Liver (tissue), 9 donors: ENCODE measurements around the gene LGR4. TPM values are rescaled to one million over a fixed set of nuclear protein-coding genes. Genes with fewer than 3 reads are reported as not detected.

Experiments
- DNase-seq: peaks from one replicate; pipeline ENCODE4 v3.0.0-alpha.2; 2017; ENCODE audit warnings: low spot score
- H3K27ac ChIP-seq, 2 donors: one replicate each; pipeline ENCODE4 v1.7.0; 2013; ENCODE audit warnings: inconsistent platforms in 2 of 2, low read length in 2 of 2, control low read depth in 1 of 2, low read depth in 1 of 2, mild to moderate bottlenecking in 1 of 2
- H3K27me3 ChIP-seq, 4 donors: one replicate each; pipeline versions ENCODE4 v1.6.1 to v1.7.0; 2013; ENCODE audit warnings: low read length in 3 of 4, inconsistent platforms in 1 of 4, mild to moderate bottlenecking in 1 of 4, moderate library complexity in 1 of 4; ENCODE audit not compliant: control insufficient read depth in 4 of 4, insufficient read depth in 4 of 4
- H3K36me3 ChIP-seq, 4 donors: one replicate each; pipeline versions ENCODE4 v1.6.1 to v1.7.0; 2013; ENCODE audit warnings: low read length in 3 of 4, mild to moderate bottlenecking in 3 of 4, low read depth in 1 of 4, moderate library complexity in 1 of 4; ENCODE audit not compliant: control insufficient read depth in 4 of 4, insufficient read depth in 3 of 4
- H3K4me1 ChIP-seq, 4 donors: one replicate each; pipeline versions ENCODE4 v1.6.1 to v1.7.0; 2013; ENCODE audit warnings: low read length in 3 of 4, mild to moderate bottlenecking in 3 of 4, moderate library complexity in 1 of 4; ENCODE audit not compliant: control insufficient read depth in 4 of 4, insufficient read depth in 4 of 4
- H3K4me3 ChIP-seq, 3 donors: one replicate each; pipeline versions ENCODE4 v1.6.1 to v1.7.0; 2013; ENCODE audit warnings: low read length in 3 of 3, control low read depth in 1 of 3, low read depth in 1 of 3, mild to moderate bottlenecking in 1 of 3
- H3K9ac ChIP-seq, 2 donors: one replicate each; pipeline ENCODE4 v1.7.0; 2013; ENCODE audit warnings: low read length in 2 of 2, mild to moderate bottlenecking in 2 of 2, moderate library complexity in 2 of 2, control low read depth in 1 of 2, low read depth in 1 of 2
- H3K9me3 ChIP-seq, 4 donors: one replicate each; pipeline versions ENCODE4 v1.6.1 to v1.7.0; 2013; ENCODE audit warnings: low read length in 3 of 4; ENCODE audit not compliant: control insufficient read depth in 4 of 4
- ATF3 ChIP-seq: IDR thresholded peaks from 2 replicates; pipeline ENCODE4 v1.6.1; 2016; ENCODE audit warnings: antibody characterized with exemption
- CTCF ChIP-seq: fragments of 150-350 bp; IDR thresholded peaks from 2 replicates; pipeline ENCODE4 v1.5.1; 2017; ENCODE audit warnings: improper control_type of control experiment, low read depth, low read length; ENCODE audit not compliant: missing input control
- EGR1 ChIP-seq, 2 donors: IDR thresholded peaks; 2 replicates each; pipeline ENCODE4 v1.6.1; 2016 to 2018; ENCODE audit warnings: antibody characterized with exemption in 2 of 2, low read depth in 2 of 2
- FOXA1 ChIP-seq: IDR thresholded peaks from 2 replicates; pipeline ENCODE4 v1.6.1; 2016; ENCODE audit warnings: antibody characterized with exemption
- FOXA2 ChIP-seq: IDR thresholded peaks from 2 replicates; pipeline ENCODE4 v1.6.1; 2016; ENCODE audit warnings: antibody characterized with exemption
- GABPA ChIP-seq, 2 donors: IDR thresholded peaks in 1 of 2; conservative IDR thresholded peaks in 1 of 2; 2 replicates each; pipeline ENCODE4 v1.6.1; 2016; ENCODE audit warnings: antibody characterized with exemption in 2 of 2, mild to moderate bottlenecking in 1 of 2, moderate library complexity in 1 of 2
- HNF4A ChIP-seq, 2 donors: conservative IDR thresholded peaks; 2 replicates each; pipeline ENCODE4 v1.6.1; 2016; ENCODE audit warnings: antibody characterized with exemption in 2 of 2, mild to moderate bottlenecking in 2 of 2
- HNF4G ChIP-seq: IDR thresholded peaks from 2 replicates; pipeline ENCODE4 v1.6.1; 2016; ENCODE audit warnings: antibody characterized with exemption
- JUND ChIP-seq, 2 donors: IDR thresholded peaks; 2 replicates each; pipeline ENCODE4 v1.6.1; 2016; ENCODE audit warnings: antibody characterized with exemption in 2 of 2
- RAD21 ChIP-seq, 2 donors: IDR thresholded peaks; 2 replicates each; pipeline ENCODE4 v1.6.1; 2016; ENCODE audit warnings: antibody characterized with exemption in 2 of 2, mild to moderate bottlenecking in 2 of 2
- REST ChIP-seq: IDR thresholded peaks from 2 replicates; pipeline ENCODE4 v1.6.1; 2016; ENCODE audit warnings: antibody characterized with exemption, mild to moderate bottlenecking
- SP1 ChIP-seq: IDR thresholded peaks from 2 replicates; pipeline ENCODE4 v1.6.1; 2018; ENCODE audit warnings: antibody characterized with exemption, mild to moderate bottlenecking
- TAF1 ChIP-seq: conservative IDR thresholded peaks from 2 replicates; pipeline ENCODE4 v1.6.1; 2016; ENCODE audit warnings: antibody characterized with exemption, mild to moderate bottlenecking
- YY1 ChIP-seq: IDR thresholded peaks from 2 replicates; pipeline ENCODE4 v1.6.1; 2016; ENCODE audit warnings: antibody characterized with exemption, mild to moderate bottlenecking
- whole genome bisulfite sequencing: extraction: QIAGEN DNeasy Blood & Tissue Kit; methylation state at CpG from one replicate; pipeline ENCODE4 v1.1.7; 2013; 5-methylcytosine and 5-hydroxymethylcytosine counted together
- polyA plus RNA-seq, 2 donors: library from polyadenylated mRNA; stranded (reverse) in 1 of 2; unstranded in 1 of 2; fragments of 200-250 nt in 1 of 2; fragments of >200 nt in 1 of 2; fragmentation: Nextera tagmentation in 1 of 2; extraction: Ambion mirVana in 1 of 2; gene quantifications; one replicate each; pipeline versions ENCODE4 v1.2.1 to v1.2.3, GENCODE V29; 2013 to 2015
- total RNA-seq, 2 donors: library from RNA; depleted of rRNA; stranded (reverse); fragments of >200 nt; gene quantifications; one replicate each; pipeline ENCODE4 v1.2.3, GENCODE V29; 2014
- TF ChIP-seq, protein P1 (sequence below): IDR thresholded peaks from 2 replicates; pipeline ENCODE4 v1.6.1; 2016; ENCODE audit warnings: antibody characterized with exemption
- TF ChIP-seq, protein P2 (sequence below): IDR thresholded peaks from 2 replicates; pipeline ENCODE4 v1.6.1; 2016; ENCODE audit warnings: antibody characterized with exemption
- donor health status: healthy.
- donor health status: healthy.
- donor health status: healthy.
- donor health status: healthy.
- donor health status: healthy.

LGR4 gene
- total and polyA plus RNA-seq, 4 donors: 13.7 to 95.3 (median 42.5) TPM

DNA sequence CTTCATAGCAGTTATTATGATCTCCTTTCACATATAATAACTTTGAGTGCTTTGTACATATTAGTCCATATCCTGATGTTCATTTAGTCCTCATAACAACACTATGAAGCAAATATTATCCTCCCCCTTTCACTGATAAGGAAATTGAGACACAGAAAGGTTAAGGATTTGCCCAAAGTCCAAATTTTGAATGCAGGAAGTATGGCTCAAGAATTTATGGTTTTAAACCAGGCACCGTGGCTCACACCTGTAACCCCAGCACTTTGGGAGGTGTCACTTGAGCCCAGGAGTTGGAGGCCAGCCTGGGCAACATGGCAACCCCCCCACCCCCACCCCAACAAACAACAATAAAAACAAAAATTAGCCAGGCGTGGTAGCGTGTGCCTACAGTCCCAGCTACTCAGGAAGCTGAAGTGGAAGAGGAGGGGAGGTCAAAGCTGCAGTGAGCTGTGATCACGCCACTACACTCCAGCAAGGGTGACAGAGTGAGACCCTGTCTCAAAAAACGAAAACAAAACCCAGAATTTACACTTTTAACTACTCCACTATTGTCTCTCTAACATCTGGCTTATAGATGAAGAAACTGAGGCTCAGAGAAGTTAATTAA lies 118.1 kb downstream of the LGR4 start:
- TF ChIP-seq FOXA2: no peak
- peak; percentile 12 to 56 for TF ChIP-seq HNF4A (conservative IDR thresholded peaks at IDR 0.05)
- H3K27me3 ChIP-seq: no peaks in the 10 kb centered on the region
- no peak overlapping the region for H3K27ac ChIP-seq
- peaks cover 0 to 11% (median 5%) of the 10 kb centered on the region in 4 donors for H3K4me1 ChIP-seq
- no peak for DNase-seq
- no peak overlapping the region for H3K9ac ChIP-seq
- 73% methylated on average over 5 of the region's 5 CpGs for WGBS
- H3K4me3 ChIP-seq: no peak overlapping the region
- no peaks in the 10 kb centered on the region for H3K9me3 ChIP-seq
- H3K36me3 ChIP-seq: no peaks in the 10 kb centered on the region

DNA sequence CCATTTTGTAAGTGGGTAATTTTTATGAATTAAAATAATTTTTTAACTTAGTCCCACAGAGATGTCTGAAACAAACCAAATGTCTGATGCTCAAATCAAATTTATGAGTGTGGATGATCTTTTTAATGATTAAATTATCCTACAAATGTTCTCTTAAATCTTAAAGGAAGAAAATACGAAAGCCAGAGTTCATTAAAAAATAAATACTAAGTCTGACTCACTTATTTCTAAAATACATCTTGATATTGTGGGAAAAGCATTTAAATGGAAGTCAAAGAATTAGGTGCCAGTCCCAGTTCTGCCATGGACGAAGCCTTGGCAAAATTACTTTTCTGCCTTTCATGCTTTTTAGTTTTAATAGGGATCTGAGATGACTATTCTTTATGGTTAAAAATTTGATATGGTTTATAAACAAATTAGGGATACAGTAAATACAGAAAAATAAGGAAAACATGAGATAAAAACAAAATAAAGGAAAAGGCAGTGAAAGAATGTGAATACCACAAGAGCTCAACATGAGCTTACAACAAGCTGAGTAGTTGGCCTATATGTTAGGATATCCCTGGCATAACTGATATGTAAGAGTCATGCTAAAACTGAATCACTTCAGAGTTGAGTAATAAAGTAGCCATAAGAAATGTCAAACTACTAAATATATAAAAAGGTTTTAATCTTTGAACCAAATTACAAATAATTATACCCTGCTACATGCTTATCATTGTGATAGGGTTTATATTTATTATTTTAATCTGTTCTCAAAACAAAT lies 118.8 kb downstream of the LGR4 start:
- no peak overlapping the region for H3K9ac ChIP-seq
- no peaks in the 10 kb centered on the region for H3K9me3 ChIP-seq
- H3K27me3 ChIP-seq: no peaks in the 10 kb centered on the region
- DNase-seq: no peak
- H3K27ac ChIP-seq: no peak overlapping the region
- no peaks in the 10 kb centered on the region for H3K36me3 ChIP-seq
- H3K4me1 ChIP-seq: peaks cover 0 to 11% (median 5%) of the 10 kb centered on the region in 4 donors
- TF ChIP-seq HNF4G (no peak), FOXA2 (no peak), TAF1 (no peak), ATF3 (no peak), EGR1 (IDR thresholded peaks at IDR 0.05; ENCODE audit: low read depth in 2 of 2) (no peak), JUND (IDR thresholded peaks at IDR 0.05) (no peak), HNF4A (conservative IDR thresholded peaks at IDR 0.05) (no peak), GABPA (IDR thresholded peaks at IDR 0.05 in 1 of 2, conservative IDR thresholded peaks at IDR 0.05 in 1 of 2) (no peak), RAD21 (IDR thresholded peaks at IDR 0.05) (no peak), FOXA1 (no peak), REST (no peak), CTCF (no peak), YY1 (no peak), SP1 (no peak)
- TF ChIP-seq, protein P1, sequence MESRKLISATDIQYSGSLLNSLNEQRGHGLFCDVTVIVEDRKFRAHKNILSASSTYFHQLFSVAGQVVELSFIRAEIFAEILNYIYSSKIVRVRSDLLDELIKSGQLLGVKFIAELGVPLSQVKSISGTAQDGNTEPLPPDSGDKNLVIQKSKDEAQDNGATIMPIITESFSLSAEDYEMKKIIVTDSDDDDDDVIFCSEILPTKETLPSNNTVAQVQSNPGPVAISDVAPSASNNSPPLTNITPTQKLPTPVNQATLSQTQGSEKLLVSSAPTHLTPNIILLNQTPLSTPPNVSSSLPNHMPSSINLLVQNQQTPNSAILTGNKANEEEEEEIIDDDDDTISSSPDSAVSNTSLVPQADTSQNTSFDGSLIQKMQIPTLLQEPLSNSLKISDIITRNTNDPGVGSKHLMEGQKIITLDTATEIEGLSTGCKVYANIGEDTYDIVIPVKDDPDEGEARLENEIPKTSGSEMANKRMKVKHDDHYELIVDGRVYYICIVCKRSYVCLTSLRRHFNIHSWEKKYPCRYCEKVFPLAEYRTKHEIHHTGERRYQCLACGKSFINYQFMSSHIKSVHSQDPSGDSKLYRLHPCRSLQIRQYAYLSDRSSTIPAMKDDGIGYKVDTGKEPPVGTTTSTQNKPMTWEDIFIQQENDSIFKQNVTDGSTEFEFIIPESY: no peak
- TF ChIP-seq, protein P2, sequence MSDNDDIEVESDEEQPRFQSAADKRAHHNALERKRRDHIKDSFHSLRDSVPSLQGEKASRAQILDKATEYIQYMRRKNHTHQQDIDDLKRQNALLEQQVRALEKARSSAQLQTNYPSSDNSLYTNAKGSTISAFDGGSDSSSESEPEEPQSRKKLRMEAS: no peak
- 97% methylated on average over 2 of the region's 2 CpGs for WGBS
- H3K4me3 ChIP-seq: no peak overlapping the region
